ENCODE results near the gene PTPN12. TPM values are rescaled to one million over a fixed set of nuclear protein-coding genes. Genes with fewer than 3 reads are reported as not detected.
"Not testable (repeated sequence)": the region's sequence is repeated elsewhere in the genome, so short reads cannot be mapped to it uniquely, and the experiment has no call there.

Gene PTPN12
- total RNA-seq, 1 donor from 2014 or later, result 44.8 TPM

GRCh38 chr7:77536413-77537135 lies 521 bp upstream of the PTPN12 start:
- ATAC-seq (peak; percentile 92), DNase-seq (peak; percentile 99)
- intact Hi-C loops (cut with micrococcal nuclease), result no loop called here

GRCh38 chr7:77537778-77538280 lies 734 bp downstream of the PTPN12 start:
- DNase-seq, result peak; percentile 61
- intact Hi-C loops (cut with micrococcal nuclease), result no loop called here

GRCh38 chr7:77538281-77539212 lies 1.5 kb downstream of the PTPN12 start:
- ATAC-seq (peak; percentile 54), DNase-seq (peak; percentile 87)
- intact Hi-C loops (cut with micrococcal nuclease), result no loop called here

More at GRCh38 chr7:77537778-77538280, 734 bp downstream of the PTPN12 start:
- peak; percentile 13 for ATAC-seq

- intact Hi-C loops (cut with micrococcal nuclease), result no loop called here
- DNase-seq (no peak), ATAC-seq (no peak)
Measured at GRCh38 chr7:77540402-77540822, 3.3 kb downstream of the PTPN12 start.

GRCh38 chr7:77540993-77541392 lies 3.9 kb downstream of the PTPN12 start:
- intact Hi-C loops (cut with micrococcal nuclease); DNase-seq; ATAC-seq: not testable (repeated sequence)

GRCh38 chr7:77542409-77542808 lies 5.3 kb downstream of the PTPN12 start:
- no peak for DNase-seq
- intact Hi-C loops (cut with micrococcal nuclease), result no loop called here
- no peak for ATAC-seq

GRCh38 chr7:77542895-77543294 lies 5.8 kb downstream of the PTPN12 start:
- no peak for ATAC-seq
- no peak for DNase-seq
- intact Hi-C loops (cut with micrococcal nuclease), result no loop called here

- no peak for ATAC-seq
- intact Hi-C loops (cut with micrococcal nuclease), result no loop called here
- DNase-seq, result no peak
Measured at GRCh38 chr7:77543910-77544309, 6.8 kb downstream of the PTPN12 start.

GRCh38 chr7:77544518-77544917 lies 7.4 kb downstream of the PTPN12 start:
- intact Hi-C loops (cut with micrococcal nuclease), result no loop called here
- no peak for DNase-seq
- no peak for ATAC-seq

- no peak for DNase-seq
- intact Hi-C loops (cut with micrococcal nuclease), result no loop called here
- ATAC-seq, result peak; percentile 19
Measured at GRCh38 chr7:77548206-77548605, 11.1 kb downstream of the PTPN12 start.

- DNase-seq (no peak), ATAC-seq (peak; percentile 62)
- intact Hi-C loops (cut with micrococcal nuclease), result no loop called here
Measured at GRCh38 chr7:77549106-77549870, 12.2 kb downstream of the PTPN12 start.

GRCh38 chr7:77550586-77550985 lies 13.5 kb downstream of the PTPN12 start:
- no peak for DNase-seq
- intact Hi-C loops (cut with micrococcal nuclease), result no loop called here
- no peak for ATAC-seq

- DNase-seq (no peak), ATAC-seq (no peak)
- intact Hi-C loops (cut with micrococcal nuclease), result no loop called here
Measured at GRCh38 chr7:77553123-77553522, 16.0 kb downstream of the PTPN12 start.

GRCh38 chr7:77558284-77558967 lies 21.3 kb downstream of the PTPN12 start:
- DNase-seq (no peak), ATAC-seq (no peak)
- intact Hi-C loops (cut with micrococcal nuclease), result no loop called here

- intact Hi-C loops (cut with micrococcal nuclease), result no loop called here
- DNase-seq (no peak), ATAC-seq (no peak)
Measured at GRCh38 chr7:77561352-77561751, 24.3 kb downstream of the PTPN12 start.

- no peak for ATAC-seq
- intact Hi-C loops (cut with micrococcal nuclease), result no loop called here
- DNase-seq, result no peak
Measured at GRCh38 chr7:77563275-77563674, 26.2 kb downstream of the PTPN12 start.

- DNase-seq, result no peak
- intact Hi-C loops (cut with micrococcal nuclease), result no loop called here
- ATAC-seq, result peak; percentile 27
Measured at GRCh38 chr7:77565917-77566316, 28.8 kb downstream of the PTPN12 start.

- no peak for ATAC-seq
- intact Hi-C loops (cut with micrococcal nuclease), result no loop called here
- DNase-seq, result no peak
Measured at GRCh38 chr7:77566421-77566820, 29.3 kb downstream of the PTPN12 start.
